ENCODE data around the gene USP7.

USP7 gene

GRCh38 chr16:8901320-8901861, 62.3 kb downstream of the USP7 start:
- no peak for DNase-seq (ENCODE audit: low read depth)
- TF ChIP-seq CTCF (IDR thresholded peaks at IDR 0.05; ENCODE audit: control insufficient read depth, extremely low read depth, insufficient read depth), result no peak
- H3K4me3 ChIP-seq (ENCODE audit: low read depth, low read length), result no peak overlapping the region

GRCh38 chr16:8900343-8900742, 63.4 kb downstream of the USP7 start:
- TF ChIP-seq CTCF (IDR thresholded peaks at IDR 0.05; ENCODE audit: control insufficient read depth, extremely low read depth, insufficient read depth), result no peak
- no peak for DNase-seq (ENCODE audit: low read depth)

GRCh38 chr16:8899709-8900317, 63.9 kb downstream of the USP7 start:
- DNase-seq (ENCODE audit: low read depth), result no peak
- no peak overlapping the region for H3K4me3 ChIP-seq (ENCODE audit: low read depth, low read length)
- TF ChIP-seq CTCF (IDR thresholded peaks at IDR 0.05; ENCODE audit: control insufficient read depth, extremely low read depth, insufficient read depth), result no peak

More at GRCh38 chr16:8900343-8900742, 63.4 kb downstream of the USP7 start:
- H3K4me3 ChIP-seq (ENCODE audit: low read depth, low read length), result no peak overlapping the region

- H3K4me3 ChIP-seq (ENCODE audit: low read depth, low read length), result no peak overlapping the region
- TF ChIP-seq CTCF (IDR thresholded peaks at IDR 0.05; ENCODE audit: control insufficient read depth, extremely low read depth, insufficient read depth), result no peak
- DNase-seq (ENCODE audit: low read depth), result no peak
These were observed 64.9 kb downstream of the USP7 start for GRCh38 chr16:8898660-8899318.

GRCh38 chr16:8894736-8895334, 68.9 kb downstream of the USP7 start:
- no peak for DNase-seq (ENCODE audit: low read depth)
- TF ChIP-seq CTCF (IDR thresholded peaks at IDR 0.05; ENCODE audit: control insufficient read depth, extremely low read depth, insufficient read depth), result no peak
- H3K4me3 ChIP-seq (ENCODE audit: low read depth, low read length), result no peak overlapping the region

- no peak overlapping the region for H3K4me3 ChIP-seq (ENCODE audit: low read depth, low read length)
- TF ChIP-seq CTCF (IDR thresholded peaks at IDR 0.05; ENCODE audit: control insufficient read depth, extremely low read depth, insufficient read depth), result no peak
- no peak for DNase-seq (ENCODE audit: low read depth)
These were observed 69.6 kb downstream of the USP7 start for GRCh38 chr16:8893976-8894690.
